HG03097 (cell line): ENCODE measurements around the gene WRAP53.

Experiments used
- ATAC-seq: cut with Tn5 transposase; IDR thresholded peaks from one replicate; pipeline ENCODE4 v1.9.1; 2021; ENCODE audit not compliant: unreplicated experiment, low FRiP score

Gene WRAP53

GRCh38 chr17:7707858-7708750, 19.8 kb downstream of the WRAP53 start:
- no peak for ATAC-seq

GRCh38 chr17:7709031-7709430, 20.8 kb downstream of the WRAP53 start:
- ATAC-seq = no peak

- ATAC-seq = no peak
Measured at GRCh38 chr17:7710301-7710700, 22.0 kb downstream of the WRAP53 start.

GRCh38 chr17:7711051-7711755, 22.9 kb downstream of the WRAP53 start:
- no peak for ATAC-seq

- no peak for ATAC-seq
Measured at GRCh38 chr17:7712111-7712771, 24.0 kb downstream of the WRAP53 start.

- ATAC-seq = no peak
Measured at GRCh38 chr17:7713782-7714181, 25.5 kb downstream of the WRAP53 start.

- no peak for ATAC-seq
Measured at GRCh38 chr17:7714721-7715594, 26.7 kb downstream of the WRAP53 start.

GRCh38 chr17:7715936-7716886, 27.9 kb downstream of the WRAP53 start:
- ATAC-seq = no peak

- ATAC-seq = no peak
Measured at GRCh38 chr17:7716901-7717755, 28.9 kb downstream of the WRAP53 start, which contains the start of gene DNAH2. DNAH2 (plus strand) TSS chr17:7717744; CDS start chr17:7719735, 1,991 bp downstream.

GRCh38 chr17:7717756-7718350, 29.6 kb downstream of the WRAP53 start:
- ATAC-seq = no peak

- no peak for ATAC-seq
Measured at GRCh38 chr17:7719661-7720060, 31.4 kb downstream of the WRAP53 start.

- no peak for ATAC-seq
Measured at GRCh38 chr17:7720125-7720524, 31.8 kb downstream of the WRAP53 start.

GRCh38 chr17:7721612-7722011, 33.3 kb downstream of the WRAP53 start:
- ATAC-seq = no peak

GRCh38 chr17:7727886-7728285, 39.6 kb downstream of the WRAP53 start:
- no peak for ATAC-seq

GRCh38 chr17:7729816-7730215, 41.5 kb downstream of the WRAP53 start:
- no peak for ATAC-seq

- no peak for ATAC-seq
Measured at GRCh38 chr17:7732981-7733539, 44.8 kb downstream of the WRAP53 start.

- no peak for ATAC-seq
Measured at GRCh38 chr17:7737601-7738000, 49.3 kb downstream of the WRAP53 start.

GRCh38 chr17:7739746-7740145, 51.5 kb downstream of the WRAP53 start:
- ATAC-seq = no peak
